Putamen (tissue), 1 donor: Measurements from ENCODE around the gene PARP8.
"Not testable (repeated sequence)": the region's sequence is repeated elsewhere in the genome, so short reads cannot be mapped to it uniquely, and the experiment has no call there.

Experiments
- DNase-seq: peaks from one replicate; pipeline ENCODE4 v3.0.0-alpha.2; 2016; ENCODE audit warnings: low spot score

Gene PARP8

GRCh38 chr5:50679554-50679953, 13.1 kb downstream of the PARP8 start:
- not testable (repeated sequence) for DNase-seq

GRCh38 chr5:50684721-50685120, 18.3 kb downstream of the PARP8 start:
- no peak for DNase-seq

- no peak for DNase-seq
Measured at GRCh38 chr5:50687548-50687947, 21.1 kb downstream of the PARP8 start.

GRCh38 chr5:50691399-50692016, 25.1 kb downstream of the PARP8 start:
- DNase-seq: no peak

- DNase-seq: no peak
Measured at GRCh38 chr5:50694027-50694590, 27.7 kb downstream of the PARP8 start.

GRCh38 chr5:50694626-50695025, 28.2 kb downstream of the PARP8 start:
- DNase-seq: not testable (repeated sequence)

- DNase-seq: no peak
Measured at GRCh38 chr5:50697739-50698138, 31.3 kb downstream of the PARP8 start.

- no peak for DNase-seq
Measured at GRCh38 chr5:50699737-50700136, 33.3 kb downstream of the PARP8 start.

- DNase-seq: no peak
Measured at GRCh38 chr5:50700706-50701105, 34.3 kb downstream of the PARP8 start.

- no peak for DNase-seq
Measured at GRCh38 chr5:50702615-50703366, 36.4 kb downstream of the PARP8 start.

- no peak for DNase-seq
Measured at GRCh38 chr5:50703367-50703666, 36.9 kb downstream of the PARP8 start.

- DNase-seq: no peak
Measured at GRCh38 chr5:50704730-50705129, 38.3 kb downstream of the PARP8 start.

- DNase-seq: no peak
Measured at GRCh38 chr5:50709471-50709870, 43.0 kb downstream of the PARP8 start.

- no peak for DNase-seq
Measured at GRCh38 chr5:50710838-50711237, 44.4 kb downstream of the PARP8 start.

- DNase-seq: peak; percentile 7
Measured at GRCh38 chr5:50711280-50711679, 44.8 kb downstream of the PARP8 start.

- no peak for DNase-seq
Measured at GRCh38 chr5:50712479-50712878, 46.0 kb downstream of the PARP8 start.

- DNase-seq: no peak
Measured at GRCh38 chr5:50715001-50715400, 48.6 kb downstream of the PARP8 start.

- no peak for DNase-seq
Measured at GRCh38 chr5:50716134-50716533, 49.7 kb downstream of the PARP8 start.

GRCh38 chr5:50717651-50718050, 51.2 kb downstream of the PARP8 start:
- DNase-seq: no peak

- DNase-seq: no peak
Measured at GRCh38 chr5:50720061-50720710, 53.7 kb downstream of the PARP8 start.

- no peak for DNase-seq
Measured at GRCh38 chr5:50722223-50722622, 55.8 kb downstream of the PARP8 start.

GRCh38 chr5:50724262-50724661, 57.8 kb downstream of the PARP8 start:
- no peak for DNase-seq

- DNase-seq: no peak
Measured at GRCh38 chr5:50725800-50726474, 59.5 kb downstream of the PARP8 start.
